Body of pancreas (tissue), 4 donors: Measurements from ENCODE around the gene CCNI2. TPM values are rescaled to one million over a fixed set of nuclear protein-coding genes. Genes with fewer than 3 reads are reported as not detected.

Experiments
- ATAC-seq: fragments of 150-250 bp; one replicate; pipeline ENCODE4 v1.9.1; 2016
- DNase-seq, 4 donors: peaks; one replicate each; pipeline ENCODE4 v3.0.0-alpha.2; 2019
- H3K27ac ChIP-seq, 4 donors: fragments of 200-600 bp; sonication (generic); 1 replicate in 3 of 4; 2 replicates in 1 of 4; pipeline versions ENCODE4 v1.5.1 to v1.6.1; 2016 to 2019; ENCODE audit warnings: mild to moderate bottlenecking in 1 of 4, mixed read lengths in 1 of 4, moderate library complexity in 1 of 4
- H3K27me3 ChIP-seq, 2 donors: fragments of 200-600 bp; sonication (generic); one replicate each; pipeline ENCODE4 v1.6.0; 2016; ENCODE audit warnings: mild to moderate bottlenecking in 1 of 2
- H3K36me3 ChIP-seq, 2 donors: fragments of 200-600 bp; sonication (generic); replicated peaks in 1 of 2; 2 replicates each; pipeline ENCODE4 v1.5.1; 2016; ENCODE audit warnings: low read depth in 2 of 2; ENCODE audit not compliant: insufficient read depth in 1 of 2
- H3K4me1 ChIP-seq: fragments of 200-600 bp; sonication (generic); one replicate; pipeline ENCODE4 v1.6.0; 2016
- H3K4me3 ChIP-seq, 2 donors: fragments of 200-600 bp; sonication (generic); 1 replicate in 1 of 2; 2 replicates in 1 of 2; pipeline ENCODE4 v1.5.1; 2016 to 2019
- H3K9me3 ChIP-seq, 3 donors: fragments of 200-600 bp; sonication (generic); 1 replicate in 2 of 3; 2 replicates in 1 of 3; pipeline ENCODE4 v1.5.1; 2016
- POLR2A ChIP-seq, 3 donors: fragments of 450-650 bp; IDR thresholded peaks; one replicate each; pipeline ENCODE4 v1.6.1; 2016; ENCODE audit warnings: antibody characterized with exemption in 3 of 3, mild to moderate bottlenecking in 2 of 3
- WGBS, 2 donors: methylation state at CpG; one replicate each; pipeline ENCODE4 v1.1.5; 2017; 5-methylcytosine and 5-hydroxymethylcytosine counted together
- intact Hi-C: fragments of 100-400 bp; cut with DNase I; formaldehyde crosslinking; loops from one replicate; pipeline ENCODE4 v1.15.1; 2023
- total RNA-seq, 2 donors: library from RNA; depleted of rRNA; stranded (reverse); fragments of >200 nt; gene quantifications; one replicate each; pipeline ENCODE4 v1.1.0, GENCODE V29; 2016
- TF ChIP-seq, protein P1 (sequence below), 7 experiments: fragments of 450-650 bp in 4 of 7; fragments of 200-600 bp in 3 of 7; sonication (generic) in 3 of 7; IDR thresholded peaks; one replicate each; pipeline ENCODE4 v1.5.1; 2016 to 2019; ENCODE audit warnings: antibody characterized with exemption in 7 of 7

The CCNI2 gene, protein sequence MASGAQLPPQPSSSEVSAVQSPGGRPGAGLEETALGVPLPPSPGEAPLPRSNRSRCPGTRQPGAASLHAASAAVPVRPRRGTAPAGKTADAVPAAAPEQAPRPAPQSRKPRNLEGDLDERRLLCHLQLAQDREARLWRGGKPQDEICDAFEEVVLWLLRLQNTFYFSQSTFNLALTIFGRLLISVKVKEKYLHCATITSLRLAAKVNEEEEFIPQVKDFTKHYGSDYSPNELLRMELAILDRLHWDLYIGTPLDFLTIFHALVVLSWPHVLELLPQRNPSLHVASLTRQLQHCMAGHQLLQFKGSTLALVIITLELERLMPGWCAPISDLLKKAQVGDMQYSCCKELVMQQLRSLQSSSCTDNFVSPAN
- total RNA-seq = 1 to 10 TPM in 1 of 2 donors, under 1 TPM in 1; 0.99 to 1.6 TPM

GRCh38 chr5:132746954-132747615 is at the start of gene CCNI2:
Gene CCNI2, plus strand, starts transcription at chr5:132747426. Its CDS starts 70 bp downstream, at chr5:132747496.
- peak within 1 kb of the TSS in 2 of 4 donors; percentile 42 for H3K27ac ChIP-seq
- WGBS, 2 donors = 1 to 6% methylated on average over 30 to 48 of the region's 59 CpGs
- intact Hi-C loops = no loop called here

DNA sequence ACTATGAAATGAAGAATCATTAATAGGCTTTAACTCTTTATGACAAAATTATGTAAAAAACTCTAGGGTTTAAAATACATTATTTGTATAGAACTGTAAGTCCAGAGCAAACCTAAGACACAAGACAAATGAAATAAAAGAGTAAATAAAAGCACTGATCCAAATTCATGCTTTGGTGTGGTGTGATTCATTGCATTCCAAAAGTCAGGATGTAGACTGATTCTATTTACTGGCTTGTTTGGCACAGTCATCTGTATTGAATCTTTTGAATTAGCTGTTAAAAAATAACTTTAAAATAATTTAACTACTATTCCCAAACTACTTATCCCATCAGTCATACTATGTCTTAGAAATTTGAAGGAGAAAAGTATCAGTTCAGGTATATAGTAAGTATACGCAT is 42.4 kb upstream of the CCNI2 start:
- H3K4me1 ChIP-seq = no peaks in the 10 kb centered on the region
- ATAC-seq (no peak), DNase-seq (no peak)
- no peaks in the 10 kb centered on the region for H3K9me3 ChIP-seq
- no peak overlapping the region for H3K4me3 ChIP-seq
- intact Hi-C loops = no loop called here
- 77 to 87% methylated on average over 1 of the region's 1 CpG for WGBS, 2 donors
- TF ChIP-seq, protein P1, sequence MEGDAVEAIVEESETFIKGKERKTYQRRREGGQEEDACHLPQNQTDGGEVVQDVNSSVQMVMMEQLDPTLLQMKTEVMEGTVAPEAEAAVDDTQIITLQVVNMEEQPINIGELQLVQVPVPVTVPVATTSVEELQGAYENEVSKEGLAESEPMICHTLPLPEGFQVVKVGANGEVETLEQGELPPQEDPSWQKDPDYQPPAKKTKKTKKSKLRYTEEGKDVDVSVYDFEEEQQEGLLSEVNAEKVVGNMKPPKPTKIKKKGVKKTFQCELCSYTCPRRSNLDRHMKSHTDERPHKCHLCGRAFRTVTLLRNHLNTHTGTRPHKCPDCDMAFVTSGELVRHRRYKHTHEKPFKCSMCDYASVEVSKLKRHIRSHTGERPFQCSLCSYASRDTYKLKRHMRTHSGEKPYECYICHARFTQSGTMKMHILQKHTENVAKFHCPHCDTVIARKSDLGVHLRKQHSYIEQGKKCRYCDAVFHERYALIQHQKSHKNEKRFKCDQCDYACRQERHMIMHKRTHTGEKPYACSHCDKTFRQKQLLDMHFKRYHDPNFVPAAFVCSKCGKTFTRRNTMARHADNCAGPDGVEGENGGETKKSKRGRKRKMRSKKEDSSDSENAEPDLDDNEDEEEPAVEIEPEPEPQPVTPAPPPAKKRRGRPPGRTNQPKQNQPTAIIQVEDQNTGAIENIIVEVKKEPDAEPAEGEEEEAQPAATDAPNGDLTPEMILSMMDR (IDR thresholded peaks at IDR 0.05) = no peak
- TF ChIP-seq POLR2A (IDR thresholded peaks at IDR 0.05) = no peak
- H3K27me3 ChIP-seq = no peaks in the 10 kb centered on the region
- no peak overlapping the region for H3K27ac ChIP-seq
- peaks cover 0 to 9% of the 10 kb centered on the region in 2 donors for H3K36me3 ChIP-seq

More at GRCh38 chr5:132746954-132747615, at the start of gene CCNI2:
- H3K4me3 ChIP-seq = peak within 1 kb of the TSS; percentile 42 to 80
- peak in 2 of 3 donors; percentile 52 for TF ChIP-seq POLR2A (IDR thresholded peaks at IDR 0.05)
- TF ChIP-seq, protein P1 (IDR thresholded peaks at IDR 0.05) = peak in 4 of 7 experiments; percentile 39 to 50 (median 46)
- H3K36me3 ChIP-seq = no peaks in the 10 kb centered on the region
- H3K9me3 ChIP-seq = no peaks in the 10 kb centered on the region
- H3K4me1 ChIP-seq = peaks cover 12% of the 10 kb centered on the region
- H3K27me3 ChIP-seq = no peaks in the 10 kb centered on the region
- DNase-seq = peak; percentile 53 to 75 (median 64)
- ATAC-seq = peak; percentile 80

GRCh38 chr5:132708645-132709044 is 38.6 kb upstream of the CCNI2 start:
- no peaks in the 10 kb centered on the region for H3K9me3 ChIP-seq
- H3K27me3 ChIP-seq = no peaks in the 10 kb centered on the region
- no peak for ATAC-seq
- H3K27ac ChIP-seq = no peak overlapping the region
- no peak overlapping the region for H3K4me3 ChIP-seq
- peaks cover 0 to 2% of the 10 kb centered on the region in 2 donors for H3K36me3 ChIP-seq
- DNase-seq = no peak
- no peak for TF ChIP-seq POLR2A (IDR thresholded peaks at IDR 0.05)
- TF ChIP-seq, protein P1 (IDR thresholded peaks at IDR 0.05) = no peak
- intact Hi-C loops = no loop called here
- H3K4me1 ChIP-seq = no peaks in the 10 kb centered on the region

- Histone ChIP-seq H3K27ac (no peak overlapping the region), H3K9me3 (no peaks in the 10 kb centered on the region), H3K27me3 (no peaks in the 10 kb centered on the region), H3K36me3 (no peaks in the 10 kb centered on the region), H3K4me3 (no peak overlapping the region), H3K4me1 (no peaks in the 10 kb centered on the region)
- no peak for TF ChIP-seq POLR2A (IDR thresholded peaks at IDR 0.05)
- TF ChIP-seq, protein P1 (IDR thresholded peaks at IDR 0.05) = peak; percentile 18 to 48 (median 41)
- ATAC-seq (no peak), DNase-seq (no peak)
- 56 to 58% methylated on average over 11 of the region's 11 CpGs for WGBS, 2 donors
- intact Hi-C loops = no loop called here
These were observed 32.5 kb upstream of the CCNI2 start for GRCh38 chr5:132714456-132715307.
